Osteoblast (primary cell): Measurements from ENCODE around the gene MAST3. TPM values are rescaled to one million over a fixed set of nuclear protein-coding genes. Genes with fewer than 3 reads are reported as not detected.
A peak's percentile ranks its signal among the peaks of the same experiment; 100 is the strongest.

Experiments
- DNase-seq: peaks from one replicate; pipeline ENCODE4 v3.0.0; 2011; ENCODE audit warnings: low spot score, mixed read lengths; ENCODE audit not compliant: insufficient read length; ENCODE audit errors: missing footprints
- H2AFZ ChIP-seq: 2 replicates; pipeline ENCODE4 v1.6.0; 2011; ENCODE audit warnings: mild to moderate bottlenecking, low read length
- H3K27ac ChIP-seq: 2 replicates; pipeline ENCODE4 v1.5.1; 2011; ENCODE audit warnings: mild to moderate bottlenecking, low read depth, low read length, moderate library complexity
- H3K27me3 ChIP-seq: 2 replicates; pipeline ENCODE4 v1.6.0; 2012; ENCODE audit warnings: mild to moderate bottlenecking, control low read depth, inconsistent platforms, low read length, moderate library complexity; ENCODE audit not compliant: insufficient read depth
- H3K36me3 ChIP-seq: 2 replicates; pipeline ENCODE4 v1.5.1; 2011; ENCODE audit warnings: mild to moderate bottlenecking, low read length, control low read depth, moderate library complexity; ENCODE audit not compliant: insufficient read depth
- H3K4me1 ChIP-seq: 2 replicates; pipeline ENCODE4 v1.5.1; 2011; ENCODE audit warnings: mild to moderate bottlenecking, low read length, control low read depth, moderate library complexity; ENCODE audit not compliant: insufficient read depth
- H3K4me2 ChIP-seq: 2 replicates; pipeline ENCODE4 v1.6.0; 2011; ENCODE audit warnings: mild to moderate bottlenecking, low read length; ENCODE audit not compliant: insufficient read depth
- H3K4me3 ChIP-seq: fragments of 200-600 bp; sonication (generic); 3 replicates; pipeline ENCODE4 v1.5.1; 2012; ENCODE audit warnings: mild to moderate bottlenecking, low read length, inconsistent platforms; ENCODE audit not compliant: insufficient read depth
- H3K79me2 ChIP-seq: 2 replicates; pipeline ENCODE4 v1.6.0; 2012; ENCODE audit warnings: mild to moderate bottlenecking, low read length, control low read depth, inconsistent platforms; ENCODE audit not compliant: insufficient read depth
- H3K9me3 ChIP-seq: 2 replicates; pipeline ENCODE4 v1.5.1; 2011; ENCODE audit warnings: low read depth, low read length, control low read depth
- H4K20me1 ChIP-seq: 2 replicates; pipeline ENCODE4 v1.6.0; 2012; ENCODE audit warnings: mild to moderate bottlenecking, low read length, control low read depth; ENCODE audit not compliant: insufficient read depth
- total RNA-seq: library from RNA; depleted of rRNA; stranded (reverse); fragments of >200 nt; gene quantifications from 2 replicates; pipeline ENCODE4 v1.2.3, GENCODE V29; 2012
- TF ChIP-seq, protein P1 (sequence below): IDR thresholded peaks from 2 replicates; pipeline ENCODE4 v1.5.1; 2011; ENCODE audit warnings: mild to moderate bottlenecking, low read depth, low read length, moderate library complexity; ENCODE audit errors: extremely low read depth

MAST3 gene
- total RNA-seq, 1 donor, result 5.4 TPM

DNA sequence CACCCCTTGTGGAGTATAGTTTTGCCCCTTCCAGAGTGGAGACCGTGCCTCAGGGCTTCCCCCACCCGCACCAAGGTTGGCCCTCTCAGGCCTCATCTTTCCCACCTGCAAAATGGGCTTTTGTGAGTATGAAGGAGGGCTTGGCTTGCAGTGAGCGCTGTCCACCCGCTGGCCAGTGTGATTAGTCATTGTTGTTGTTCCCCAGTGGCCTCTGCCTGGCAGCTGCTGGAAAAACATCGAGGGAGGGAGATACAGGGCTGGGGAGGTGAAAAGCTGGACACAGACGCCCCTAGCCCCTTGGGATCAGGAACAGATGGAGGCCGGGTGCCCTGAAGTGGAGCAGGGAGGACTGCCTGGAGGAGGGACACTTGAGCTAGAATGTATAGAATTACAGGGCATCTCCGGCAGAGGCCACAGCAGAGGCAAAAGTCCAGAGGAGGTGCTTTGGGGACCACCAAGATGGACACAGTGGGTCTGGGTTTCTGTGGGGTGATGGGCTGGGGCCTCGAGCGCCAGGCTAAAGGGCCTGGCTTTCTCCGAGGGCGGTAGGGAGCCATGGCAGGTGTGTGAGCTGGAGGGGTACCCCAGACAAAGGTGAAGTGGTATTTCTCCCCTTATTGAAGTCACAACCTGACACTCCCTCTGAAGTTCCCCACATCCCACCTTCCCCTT, 6.9 kb upstream of the MAST3 start:
- TF ChIP-seq, protein P1, sequence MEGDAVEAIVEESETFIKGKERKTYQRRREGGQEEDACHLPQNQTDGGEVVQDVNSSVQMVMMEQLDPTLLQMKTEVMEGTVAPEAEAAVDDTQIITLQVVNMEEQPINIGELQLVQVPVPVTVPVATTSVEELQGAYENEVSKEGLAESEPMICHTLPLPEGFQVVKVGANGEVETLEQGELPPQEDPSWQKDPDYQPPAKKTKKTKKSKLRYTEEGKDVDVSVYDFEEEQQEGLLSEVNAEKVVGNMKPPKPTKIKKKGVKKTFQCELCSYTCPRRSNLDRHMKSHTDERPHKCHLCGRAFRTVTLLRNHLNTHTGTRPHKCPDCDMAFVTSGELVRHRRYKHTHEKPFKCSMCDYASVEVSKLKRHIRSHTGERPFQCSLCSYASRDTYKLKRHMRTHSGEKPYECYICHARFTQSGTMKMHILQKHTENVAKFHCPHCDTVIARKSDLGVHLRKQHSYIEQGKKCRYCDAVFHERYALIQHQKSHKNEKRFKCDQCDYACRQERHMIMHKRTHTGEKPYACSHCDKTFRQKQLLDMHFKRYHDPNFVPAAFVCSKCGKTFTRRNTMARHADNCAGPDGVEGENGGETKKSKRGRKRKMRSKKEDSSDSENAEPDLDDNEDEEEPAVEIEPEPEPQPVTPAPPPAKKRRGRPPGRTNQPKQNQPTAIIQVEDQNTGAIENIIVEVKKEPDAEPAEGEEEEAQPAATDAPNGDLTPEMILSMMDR, result no peak
- H3K9me3 ChIP-seq, result no peaks in the 10 kb centered on the region
- H3K27ac ChIP-seq, result no peak overlapping the region
- H4K20me1 ChIP-seq, result no peaks in the 10 kb centered on the region
- H3K4me3 ChIP-seq, result no peak overlapping the region
- no peak overlapping the region for H3K4me2 ChIP-seq
- no peaks in the 10 kb centered on the region for H3K79me2 ChIP-seq
- peaks cover 9% of the 10 kb centered on the region for H3K4me1 ChIP-seq
- no peaks in the 10 kb centered on the region for H3K27me3 ChIP-seq
- no peaks in the 10 kb centered on the region for H3K36me3 ChIP-seq
- H2AFZ ChIP-seq, result no peak overlapping the region
- peak; percentile 91 for DNase-seq

DNA sequence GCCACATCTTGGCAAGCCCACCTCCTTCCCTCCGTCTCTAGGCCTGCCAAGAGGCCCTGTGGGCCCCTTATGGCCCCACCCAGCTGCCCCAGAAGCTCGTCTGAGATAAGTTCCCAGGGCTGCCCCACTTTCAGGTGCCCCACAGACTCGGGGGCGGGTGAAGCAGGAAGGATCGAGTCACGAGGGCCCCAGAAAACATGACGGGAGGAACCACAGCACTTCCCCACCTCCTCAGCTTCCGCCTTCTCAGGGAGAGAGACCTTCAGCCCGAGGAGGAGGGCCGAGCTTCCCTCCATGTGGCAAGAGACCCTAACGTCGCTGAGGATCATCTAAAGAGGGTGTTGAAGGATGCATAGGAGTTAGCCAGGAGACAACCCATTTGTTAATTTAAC, 6.4 kb upstream of the MAST3 start:
- Histone ChIP-seq H3K4me1 (peaks cover 9% of the 10 kb centered on the region), H3K9me3 (no peaks in the 10 kb centered on the region), H3K27ac (no peak overlapping the region), H3K4me2 (no peak overlapping the region), H3K79me2 (no peaks in the 10 kb centered on the region), H3K4me3 (no peak overlapping the region), H4K20me1 (no peaks in the 10 kb centered on the region), H2AFZ (no peak overlapping the region), H3K27me3 (no peaks in the 10 kb centered on the region), H3K36me3 (no peaks in the 10 kb centered on the region)
- DNase-seq, result no peak
- TF ChIP-seq, protein P1, result no peak

DNA sequence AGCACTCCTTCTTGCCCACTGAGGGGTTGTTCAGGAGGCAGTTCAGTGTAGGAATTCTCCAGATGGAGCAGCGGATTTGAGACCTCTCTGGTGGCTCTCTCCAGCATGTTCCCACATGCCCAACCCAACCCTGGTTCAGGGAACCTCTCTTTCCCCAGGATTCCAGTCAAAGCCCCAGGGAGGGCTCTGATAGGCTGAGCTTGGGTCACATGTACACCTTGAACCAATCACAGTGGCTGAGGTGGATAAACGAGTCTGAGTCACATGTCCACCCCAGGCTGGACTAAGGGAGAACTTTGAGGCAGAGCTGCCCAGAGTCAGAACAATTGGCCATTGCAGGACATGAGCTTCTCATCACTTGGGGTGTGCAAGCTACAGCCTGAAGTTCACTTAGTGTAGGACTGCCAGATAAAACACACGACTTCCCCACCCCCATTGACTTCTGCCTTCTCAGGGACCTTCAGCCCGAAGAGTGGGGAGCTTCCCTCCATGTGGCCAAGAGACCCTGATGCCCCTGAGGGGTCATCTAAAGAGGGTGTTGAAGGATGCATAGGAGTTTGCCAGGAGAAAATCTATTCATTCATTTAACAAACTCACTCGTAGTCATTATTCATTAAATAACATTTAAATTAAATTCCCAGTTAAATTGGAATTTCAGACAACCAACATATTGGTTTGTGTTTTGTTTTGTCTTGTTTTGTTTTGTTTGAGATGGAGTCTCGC, 4.0 kb upstream of the MAST3 start:
- Histone ChIP-seq H3K4me3 (no peak overlapping the region), H2AFZ (no peak overlapping the region), H4K20me1 (no peaks in the 10 kb centered on the region), H3K9me3 (no peaks in the 10 kb centered on the region), H3K4me2 (no peak overlapping the region), H3K4me1 (peaks cover 12% of the 10 kb centered on the region), H3K36me3 (no peaks in the 10 kb centered on the region), H3K27ac (no peak overlapping the region), H3K79me2 (no peaks in the 10 kb centered on the region), H3K27me3 (peaks cover 6% of the 10 kb centered on the region)
- TF ChIP-seq, protein P1, result no peak
- peak; percentile 92 for DNase-seq

DNA sequence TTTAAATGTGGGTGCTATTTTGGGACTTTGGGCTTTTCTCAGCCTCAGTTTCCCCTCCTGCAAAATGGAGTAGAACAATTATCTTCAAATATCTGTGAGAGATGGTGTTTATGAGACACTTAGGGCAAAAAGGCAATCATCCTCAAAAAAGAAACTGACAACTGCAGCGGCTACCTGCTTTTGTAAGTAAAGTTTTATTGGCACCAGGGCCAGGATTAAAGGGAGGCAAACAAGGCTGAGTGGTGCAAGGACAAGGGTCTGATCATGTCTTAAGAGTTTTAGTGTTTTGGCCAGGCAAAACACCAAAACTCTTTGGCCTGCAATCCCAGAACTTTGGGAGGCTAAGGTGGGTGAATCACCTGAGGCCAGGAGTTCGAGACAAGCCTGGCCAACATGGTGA, 1.3 kb upstream of the MAST3 start:
- Histone ChIP-seq H3K9me3 (no peaks in the 10 kb centered on the region), H3K27me3 (peaks cover 20% of the 10 kb centered on the region), H3K36me3 (no peaks in the 10 kb centered on the region), H3K4me3 (no peak overlapping the region), H3K4me1 (peaks cover 9% of the 10 kb centered on the region), H3K4me2 (no peak overlapping the region), H3K79me2 (no peaks in the 10 kb centered on the region), H4K20me1 (no peaks in the 10 kb centered on the region), H3K27ac (no peak overlapping the region), H2AFZ (no peak overlapping the region)
- DNase-seq, result no peak
- TF ChIP-seq, protein P1, result no peak
